Dendritic cell treated with granulocyte-macrophage colony-stimulating factor and Interleukin-4, amounts not matched to agents 40 ng/mL and 50 ng/mL, for 4 days (primary cell): ENCODE data around the gene ACAD10.
"Not testable (repeated sequence)": the region's sequence is repeated elsewhere in the genome, so short reads cannot be mapped to it uniquely, and the experiment has no call there.

Experiments
- H3K27ac Mint-ChIP-seq: one replicate; pipeline ENCODE4 v1.8.0; 2022; ENCODE audit warnings: mild to moderate bottlenecking, mixed read lengths
- H3K27me3 Mint-ChIP-seq: one replicate; pipeline ENCODE4 v1.8.0; 2022; ENCODE audit warnings: mild to moderate bottlenecking, mixed read lengths
- H3K36me3 Mint-ChIP-seq: one replicate; pipeline ENCODE4 v1.8.0; 2022; ENCODE audit warnings: low read depth, mixed read lengths
- H3K4me1 Mint-ChIP-seq: one replicate; pipeline ENCODE4 v1.8.0; 2022; ENCODE audit warnings: low read depth, mixed read lengths
- H3K4me3 Mint-ChIP-seq: one replicate; pipeline ENCODE4 v1.8.0; 2022; ENCODE audit warnings: mild to moderate bottlenecking, moderate library complexity, mixed read lengths
- H3K9me3 Mint-ChIP-seq: one replicate; pipeline ENCODE4 v1.8.0; 2022; ENCODE audit warnings: mixed read lengths
- intact Hi-C: fragments of 100-400 bp; cut with micrococcal nuclease; formaldehyde crosslinking; loops from one replicate; pipeline ENCODE4 v1.15.0; 2022

The ACAD10 gene

GRCh38 chr12:111664961-111665865 is 20.6 kb upstream of the ACAD10 start:
- Mint-ChIP-seq H3K27me3 (no peaks in the 10 kb centered on the region), H3K36me3 (peaks cover 95% of the 10 kb centered on the region), H3K27ac (no peak overlapping the region), H3K4me3 (no peak overlapping the region), H3K4me1 (peaks cover 12% of the 10 kb centered on the region), H3K9me3 (no peaks in the 10 kb centered on the region)
- intact Hi-C loops = no loop called here

- Mint-ChIP-seq H3K9me3 (no peaks in the 10 kb centered on the region), H3K36me3 (peaks cover 94% of the 10 kb centered on the region), H3K27me3 (no peaks in the 10 kb centered on the region), H3K4me3 (no peak overlapping the region), H3K27ac (no peak overlapping the region), H3K4me1 (no peaks in the 10 kb centered on the region)
- intact Hi-C loops = no loop called here
Measured at GRCh38 chr12:111672822-111673381, 13.0 kb upstream of the ACAD10 start.

GRCh38 chr12:111673503-111673902 is 12.3 kb upstream of the ACAD10 start:
- Mint-ChIP-seq H3K4me3 (no peak overlapping the region), H3K4me1 (no peaks in the 10 kb centered on the region), H3K27ac (no peak overlapping the region), H3K9me3 (no peaks in the 10 kb centered on the region), H3K27me3 (no peaks in the 10 kb centered on the region), H3K36me3 (peaks cover 95% of the 10 kb centered on the region)
- intact Hi-C loops = no loop called here

- Mint-ChIP-seq H3K4me3 (no peak overlapping the region), H3K27ac (no peak overlapping the region), H3K27me3 (no peaks in the 10 kb centered on the region), H3K36me3 (peaks cover 96% of the 10 kb centered on the region), H3K9me3 (no peaks in the 10 kb centered on the region), H3K4me1 (no peaks in the 10 kb centered on the region)
- intact Hi-C loops = no loop called here
Measured at GRCh38 chr12:111677186-111677585, 8.7 kb upstream of the ACAD10 start.

- not testable (repeated sequence) for H3K27me3 Mint-ChIP-seq, H3K9me3 Mint-ChIP-seq
- intact Hi-C loops = loop anchor here (10.0 kb wide), 1 partner anchor 90 kb away; the partner anchor contains the start of gene ATXN2
- Mint-ChIP-seq H3K4me1 (peaks cover 24% of the 10 kb centered on the region), H3K4me3 (peak overlapping the region; percentile 95), H3K36me3 (peaks cover 61% of the 10 kb centered on the region), H3K27ac (peak overlapping the region; percentile 96)
Measured at GRCh38 chr12:111684485-111685198, 1.2 kb upstream of the ACAD10 start.

- intact Hi-C loops = loop anchor here (10.0 kb wide), 1 partner anchor 91 kb away; the partner anchor contains the start of gene ATXN2
- Mint-ChIP-seq H3K27me3 (no peaks in the 10 kb centered on the region), H3K9me3 (no peaks in the 10 kb centered on the region), H3K27ac (peak overlapping the region; percentile 96), H3K4me1 (peaks cover 24% of the 10 kb centered on the region), H3K4me3 (peak overlapping the region; percentile 95), H3K36me3 (peaks cover 54% of the 10 kb centered on the region)
Measured at GRCh38 chr12:111685322-111685810, 487 bp upstream of the ACAD10 start.

- no peaks in the 10 kb centered on the region for H3K27me3 Mint-ChIP-seq
- peak overlapping the region; percentile 95 for H3K4me3 Mint-ChIP-seq
- no peaks in the 10 kb centered on the region for H3K9me3 Mint-ChIP-seq
- peaks cover 51% of the 10 kb centered on the region for H3K36me3 Mint-ChIP-seq
- intact Hi-C loops = loop anchor here (10.0 kb wide), 1 partner anchor 92 kb away; the partner anchor contains the start of gene ATXN2
- peaks cover 24% of the 10 kb centered on the region for H3K4me1 Mint-ChIP-seq
- peak overlapping the region; percentile 96 for H3K27ac Mint-ChIP-seq
Measured at GRCh38 chr12:111686574-111687105, 787 bp downstream of the ACAD10 start.

- intact Hi-C loops = loop anchor here (10.0 kb wide), 1 partner anchor 92 kb away; the partner anchor contains the start of gene ATXN2
- Mint-ChIP-seq H3K4me1 (peaks cover 24% of the 10 kb centered on the region), H3K36me3 (peaks cover 51% of the 10 kb centered on the region), H3K4me3 (no peak overlapping the region), H3K27ac (no peak overlapping the region), H3K27me3 (no peaks in the 10 kb centered on the region), H3K9me3 (no peaks in the 10 kb centered on the region)
Measured at GRCh38 chr12:111687255-111687654, 1.4 kb downstream of the ACAD10 start.

- peaks cover 51% of the 10 kb centered on the region for H3K36me3 Mint-ChIP-seq
- H3K9me3 Mint-ChIP-seq = no peaks in the 10 kb centered on the region
- H3K4me3 Mint-ChIP-seq = no peak overlapping the region
- intact Hi-C loops = loop anchor here (10.0 kb wide), 1 partner anchor 93 kb away; the partner anchor contains the start of gene ATXN2
- H3K27me3 Mint-ChIP-seq = no peaks in the 10 kb centered on the region
- H3K4me1 Mint-ChIP-seq = peaks cover 24% of the 10 kb centered on the region
- H3K27ac Mint-ChIP-seq = no peak overlapping the region
Measured at GRCh38 chr12:111687952-111688351, 2.1 kb downstream of the ACAD10 start.

GRCh38 chr12:111691262-111691661 is 5.4 kb downstream of the ACAD10 start:
- H3K36me3 Mint-ChIP-seq = peaks cover 63% of the 10 kb centered on the region

GRCh38 chr12:111692575-111693210 is 6.8 kb downstream of the ACAD10 start:
- intact Hi-C loops = no loop called here

More at GRCh38 chr12:111691262-111691661, 5.4 kb downstream of the ACAD10 start:
- Mint-ChIP-seq H3K27me3 (no peaks in the 10 kb centered on the region), H3K4me3 (no peak overlapping the region), H3K9me3 (no peaks in the 10 kb centered on the region), H3K27ac (no peak overlapping the region), H3K4me1 (peaks cover 21% of the 10 kb centered on the region)
- intact Hi-C loops = no loop called here

GRCh38 chr12:111693818-111694217 is 8.0 kb downstream of the ACAD10 start:
- Mint-ChIP-seq H3K9me3 (no peaks in the 10 kb centered on the region), H3K4me3 (no peak overlapping the region), H3K4me1 (peaks cover 8% of the 10 kb centered on the region), H3K36me3 (peaks cover 81% of the 10 kb centered on the region), H3K27me3 (no peaks in the 10 kb centered on the region), H3K27ac (no peak overlapping the region)
- intact Hi-C loops = no loop called here

More at GRCh38 chr12:111692575-111693210, 6.8 kb downstream of the ACAD10 start:
- no peaks in the 10 kb centered on the region for H3K9me3 Mint-ChIP-seq
- H3K27me3 Mint-ChIP-seq = no peaks in the 10 kb centered on the region
- no peak overlapping the region for H3K27ac Mint-ChIP-seq
- peaks cover 8% of the 10 kb centered on the region for H3K4me1 Mint-ChIP-seq
- peaks cover 76% of the 10 kb centered on the region for H3K36me3 Mint-ChIP-seq
- H3K4me3 Mint-ChIP-seq = no peak overlapping the region

GRCh38 chr12:111699962-111700361 is 14.1 kb downstream of the ACAD10 start:
- H3K27me3 Mint-ChIP-seq = no peaks in the 10 kb centered on the region
- H3K4me1 Mint-ChIP-seq = no peaks in the 10 kb centered on the region
- H3K36me3 Mint-ChIP-seq = peaks cover 92% of the 10 kb centered on the region
- H3K27ac Mint-ChIP-seq = no peak overlapping the region
- H3K9me3 Mint-ChIP-seq = no peaks in the 10 kb centered on the region
- H3K4me3 Mint-ChIP-seq = no peak overlapping the region
- intact Hi-C loops = no loop called here
